Dendritic cell treated with granulocyte-macrophage colony-stimulating factor and Interleukin-4, amounts not matched to agents 40 ng/mL and 50 ng/mL, for 4 days (primary cell): ENCODE data around the gene NEK4.

Experiments
- H3K27ac Mint-ChIP-seq: one replicate; pipeline ENCODE4 v1.8.0; 2022; ENCODE audit warnings: mild to moderate bottlenecking, mixed read lengths
- H3K27me3 Mint-ChIP-seq: one replicate; pipeline ENCODE4 v1.8.0; 2022; ENCODE audit warnings: mild to moderate bottlenecking, mixed read lengths
- H3K36me3 Mint-ChIP-seq: one replicate; pipeline ENCODE4 v1.8.0; 2022; ENCODE audit warnings: low read depth, mixed read lengths
- H3K4me1 Mint-ChIP-seq: one replicate; pipeline ENCODE4 v1.8.0; 2022; ENCODE audit warnings: low read depth, mixed read lengths
- H3K4me3 Mint-ChIP-seq: one replicate; pipeline ENCODE4 v1.8.0; 2022; ENCODE audit warnings: mild to moderate bottlenecking, moderate library complexity, mixed read lengths
- H3K9me3 Mint-ChIP-seq: one replicate; pipeline ENCODE4 v1.8.0; 2022; ENCODE audit warnings: mixed read lengths
- intact Hi-C: fragments of 100-400 bp; cut with micrococcal nuclease; formaldehyde crosslinking; loops from one replicate; pipeline ENCODE4 v1.15.0; 2022

Gene NEK4

GRCh38 chr3:52770496-52771333, at the start of gene NEK4:
Gene NEK4, minus strand, starts transcription at chr3:52770940. Its CDS starts 194 bp downstream, at chr3:52770746.
- Mint-ChIP-seq H3K36me3 (peaks cover 30% of the 10 kb centered on the region), H3K4me3 (peak within 1 kb of the TSS; percentile 82), H3K9me3 (no peaks in the 10 kb centered on the region), H3K27me3 (no peaks in the 10 kb centered on the region), H3K27ac (peak within 1 kb of the TSS; percentile 97), H3K4me1 (peaks cover 48% of the 10 kb centered on the region)
- intact Hi-C loops = no loop called here

- Mint-ChIP-seq H3K27me3 (no peaks in the 10 kb centered on the region), H3K27ac (no peak overlapping the region), H3K4me1 (no peaks in the 10 kb centered on the region), H3K4me3 (no peak overlapping the region), H3K36me3 (peaks cover 20% of the 10 kb centered on the region), H3K9me3 (no peaks in the 10 kb centered on the region)
- intact Hi-C loops = loop anchor here (5.0 kb wide), 1 partner anchor 78 kb away; no protein-coding TSS in a partner anchor
Measured at GRCh38 chr3:52819936-52820335, 49.2 kb upstream of the NEK4 start.

- Mint-ChIP-seq H3K36me3 (peaks cover 6% of the 10 kb centered on the region), H3K27ac (no peak overlapping the region), H3K9me3 (no peaks in the 10 kb centered on the region), H3K27me3 (no peaks in the 10 kb centered on the region), H3K4me3 (no peak overlapping the region), H3K4me1 (no peaks in the 10 kb centered on the region)
- intact Hi-C loops = no loop called here
Measured at GRCh38 chr3:52817860-52818259, 47.1 kb upstream of the NEK4 start.

GRCh38 chr3:52817221-52817620, 46.5 kb upstream of the NEK4 start:
- no peaks in the 10 kb centered on the region for H3K27me3 Mint-ChIP-seq
- no peak overlapping the region for H3K27ac Mint-ChIP-seq
- no peaks in the 10 kb centered on the region for H3K9me3 Mint-ChIP-seq
- intact Hi-C loops = no loop called here
- H3K4me1 Mint-ChIP-seq = no peaks in the 10 kb centered on the region
- H3K4me3 Mint-ChIP-seq = no peak overlapping the region
- peaks cover 6% of the 10 kb centered on the region for H3K36me3 Mint-ChIP-seq

GRCh38 chr3:52816654-52817053, 45.9 kb upstream of the NEK4 start:
- intact Hi-C loops = no loop called here
- Mint-ChIP-seq H3K4me1 (no peaks in the 10 kb centered on the region), H3K27me3 (no peaks in the 10 kb centered on the region), H3K9me3 (no peaks in the 10 kb centered on the region), H3K36me3 (peaks cover 6% of the 10 kb centered on the region), H3K27ac (no peak overlapping the region), H3K4me3 (no peak overlapping the region)

GRCh38 chr3:52816199-52816598, 45.5 kb upstream of the NEK4 start:
- Mint-ChIP-seq H3K9me3 (no peaks in the 10 kb centered on the region), H3K4me1 (no peaks in the 10 kb centered on the region), H3K4me3 (no peak overlapping the region), H3K27me3 (no peaks in the 10 kb centered on the region), H3K27ac (no peak overlapping the region), H3K36me3 (peaks cover 6% of the 10 kb centered on the region)
- intact Hi-C loops = no loop called here

- H3K27ac Mint-ChIP-seq = no peak overlapping the region
- H3K9me3 Mint-ChIP-seq = no peaks in the 10 kb centered on the region
- no peaks in the 10 kb centered on the region for H3K4me1 Mint-ChIP-seq
- no peak overlapping the region for H3K4me3 Mint-ChIP-seq
- intact Hi-C loops = no loop called here
- H3K36me3 Mint-ChIP-seq = no peaks in the 10 kb centered on the region
- peaks cover 4% of the 10 kb centered on the region for H3K27me3 Mint-ChIP-seq
Measured at GRCh38 chr3:52813810-52814209, 43.1 kb upstream of the NEK4 start.

- H3K9me3 Mint-ChIP-seq = no peaks in the 10 kb centered on the region
- H3K36me3 Mint-ChIP-seq = no peaks in the 10 kb centered on the region
- intact Hi-C loops = no loop called here
- no peak overlapping the region for H3K27ac Mint-ChIP-seq
- H3K27me3 Mint-ChIP-seq = peaks cover 5% of the 10 kb centered on the region
- H3K4me1 Mint-ChIP-seq = no peaks in the 10 kb centered on the region
- H3K4me3 Mint-ChIP-seq = no peak overlapping the region
Measured at GRCh38 chr3:52811452-52812011, 40.8 kb upstream of the NEK4 start.

GRCh38 chr3:52810923-52811322, 40.2 kb upstream of the NEK4 start:
- H3K9me3 Mint-ChIP-seq = no peaks in the 10 kb centered on the region
- H3K36me3 Mint-ChIP-seq = no peaks in the 10 kb centered on the region
- H3K4me3 Mint-ChIP-seq = no peak overlapping the region
- no peaks in the 10 kb centered on the region for H3K4me1 Mint-ChIP-seq
- intact Hi-C loops = no loop called here
- H3K27ac Mint-ChIP-seq = no peak overlapping the region
- peaks cover 5% of the 10 kb centered on the region for H3K27me3 Mint-ChIP-seq

GRCh38 chr3:52809662-52810377, 39.1 kb upstream of the NEK4 start:
- intact Hi-C loops = no loop called here
- H3K9me3 Mint-ChIP-seq = no peaks in the 10 kb centered on the region
- no peaks in the 10 kb centered on the region for H3K4me1 Mint-ChIP-seq
- H3K27me3 Mint-ChIP-seq = peaks cover 5% of the 10 kb centered on the region
- no peak overlapping the region for H3K27ac Mint-ChIP-seq
- H3K4me3 Mint-ChIP-seq = no peak overlapping the region
- H3K36me3 Mint-ChIP-seq = no peaks in the 10 kb centered on the region

GRCh38 chr3:52809149-52809548, 38.4 kb upstream of the NEK4 start:
- H3K9me3 Mint-ChIP-seq = no peaks in the 10 kb centered on the region
- H3K36me3 Mint-ChIP-seq = no peaks in the 10 kb centered on the region
- no peak overlapping the region for H3K27ac Mint-ChIP-seq
- peaks cover 5% of the 10 kb centered on the region for H3K27me3 Mint-ChIP-seq
- intact Hi-C loops = no loop called here
- no peak overlapping the region for H3K4me3 Mint-ChIP-seq
- H3K4me1 Mint-ChIP-seq = no peaks in the 10 kb centered on the region

- Mint-ChIP-seq H3K4me3 (no peak overlapping the region), H3K27me3 (peaks cover 5% of the 10 kb centered on the region), H3K36me3 (no peaks in the 10 kb centered on the region), H3K27ac (no peak overlapping the region), H3K4me1 (no peaks in the 10 kb centered on the region), H3K9me3 (no peaks in the 10 kb centered on the region)
- intact Hi-C loops = no loop called here
Measured at GRCh38 chr3:52805270-52806039, 34.7 kb upstream of the NEK4 start.

GRCh38 chr3:52801839-52802238, 31.1 kb upstream of the NEK4 start:
- H3K4me3 Mint-ChIP-seq = no peak overlapping the region
- H3K4me1 Mint-ChIP-seq = no peaks in the 10 kb centered on the region
- no peaks in the 10 kb centered on the region for H3K36me3 Mint-ChIP-seq
- intact Hi-C loops = no loop called here
- no peaks in the 10 kb centered on the region for H3K9me3 Mint-ChIP-seq
- no peaks in the 10 kb centered on the region for H3K27me3 Mint-ChIP-seq
- no peak overlapping the region for H3K27ac Mint-ChIP-seq

- no peaks in the 10 kb centered on the region for H3K9me3 Mint-ChIP-seq
- H3K36me3 Mint-ChIP-seq = no peaks in the 10 kb centered on the region
- H3K27me3 Mint-ChIP-seq = peaks cover 2% of the 10 kb centered on the region
- H3K4me1 Mint-ChIP-seq = no peaks in the 10 kb centered on the region
- H3K27ac Mint-ChIP-seq = no peak overlapping the region
- intact Hi-C loops = no loop called here
- H3K4me3 Mint-ChIP-seq = no peak overlapping the region
Measured at GRCh38 chr3:52800079-52800478, 29.3 kb upstream of the NEK4 start.
